PFSK-1 (cell line): Measurements from ENCODE around the gene SHTN1.

Source experiments
- FOXP2 ChIP-seq: optimal IDR thresholded peaks from 2 replicates; pipeline ENCODE3; 2011; ENCODE audit warnings: borderline replicate concordance, control low read depth, inconsistent platforms; ENCODE audit not compliant: insufficient read depth; ENCODE audit errors: extremely low read length, extremely low read depth
- POLR2AphosphoS5 ChIP-seq: IDR thresholded peaks from 2 replicates; pipeline ENCODE4 v1.6.1; 2012; ENCODE audit warnings: low read depth, mild to moderate bottlenecking, control low read depth, low read length, moderate library complexity
- SIN3A ChIP-seq: IDR thresholded peaks from 2 replicates; pipeline ENCODE4 v1.6.1; 2012; ENCODE audit warnings: mild to moderate bottlenecking, low read length, moderate library complexity, borderline replicate concordance; ENCODE audit not compliant: insufficient read depth
- TAF1 ChIP-seq: IDR thresholded peaks from 2 replicates; pipeline ENCODE4 v1.6.1; 2012; ENCODE audit warnings: low read length, control low read depth, borderline replicate concordance; ENCODE audit not compliant: insufficient read depth
- TF ChIP-seq, protein P1 (sequence below), 2 experiments: IDR thresholded peaks; 2 replicates each; pipeline versions ENCODE4 v1.6.1 to v1.8.0; 2011 to 2012; ENCODE audit warnings: low read depth in 2 of 2, low read length in 2 of 2, control low read depth in 1 of 2, inconsistent platforms in 1 of 2, mild to moderate bottlenecking in 1 of 2, moderate library complexity in 1 of 2; ENCODE audit not compliant: insufficient read depth in 1 of 2

Gene SHTN1

DNA sequence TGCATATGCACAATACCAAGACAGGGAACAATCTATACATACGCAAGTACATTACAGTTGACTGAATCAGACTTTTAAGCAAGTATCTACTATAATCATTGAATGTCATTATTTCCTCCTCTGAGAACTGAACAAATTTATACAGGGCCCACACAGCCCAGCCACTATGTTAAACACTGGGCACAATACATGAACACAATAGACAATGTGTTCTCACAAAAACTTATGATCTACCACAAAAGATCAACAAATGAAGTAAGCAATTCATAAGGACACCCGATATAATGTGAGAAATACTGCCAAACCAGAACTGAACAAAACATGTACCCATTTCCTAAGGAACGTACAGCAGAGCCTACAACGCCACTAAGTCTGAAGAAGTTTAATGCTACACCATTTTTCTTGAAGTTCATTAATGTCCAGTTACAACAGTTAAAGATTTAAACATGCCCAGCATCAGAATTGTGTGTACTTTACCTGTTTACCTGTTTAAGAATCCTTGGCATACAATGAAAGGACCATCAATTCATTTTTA is 31.5 kb downstream of the SHTN1 start:
- TF ChIP-seq TAF1, result no peak
- TF ChIP-seq POLR2AphosphoS5, result no peak
- TF ChIP-seq SIN3A, result no peak

DNA sequence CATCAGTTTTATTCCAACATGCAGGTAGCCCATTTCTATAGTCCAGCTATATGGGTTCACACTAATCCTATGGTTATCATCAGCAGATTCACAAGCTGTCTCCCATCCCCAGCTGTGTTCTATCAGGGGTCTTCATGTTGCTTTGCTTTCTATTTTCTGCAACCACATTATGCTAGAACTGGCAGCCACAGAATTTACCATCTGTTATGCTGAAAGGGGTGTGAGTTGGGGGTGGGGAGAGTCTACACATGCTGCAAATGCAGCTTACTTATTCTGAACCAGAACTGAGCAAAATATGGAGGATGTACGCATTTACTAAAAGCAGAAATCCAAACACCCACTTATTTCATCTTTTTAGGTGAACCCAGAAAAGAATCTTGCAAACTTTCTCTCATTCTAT is 32.9 kb downstream of the SHTN1 start:
- TF ChIP-seq SIN3A, result no peak

DNA sequence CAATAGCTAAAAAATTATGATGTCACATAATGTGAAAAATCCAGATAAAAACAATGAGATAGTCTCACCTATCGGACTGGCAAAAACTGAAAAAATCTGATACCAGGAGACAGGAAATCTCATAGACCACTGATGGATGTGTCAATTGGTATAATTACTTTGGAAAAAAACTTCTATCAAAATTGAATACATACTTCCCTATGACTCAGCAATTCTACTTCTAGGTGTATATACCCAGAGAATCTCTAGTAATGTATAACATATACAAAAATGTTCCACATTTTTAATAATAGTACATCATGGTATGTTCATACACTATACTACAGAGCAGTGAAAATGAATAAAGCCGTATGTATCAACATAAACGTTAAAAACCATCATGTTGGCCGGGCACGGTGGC is 34.9 kb downstream of the SHTN1 start:
- TF ChIP-seq, protein P1, sequence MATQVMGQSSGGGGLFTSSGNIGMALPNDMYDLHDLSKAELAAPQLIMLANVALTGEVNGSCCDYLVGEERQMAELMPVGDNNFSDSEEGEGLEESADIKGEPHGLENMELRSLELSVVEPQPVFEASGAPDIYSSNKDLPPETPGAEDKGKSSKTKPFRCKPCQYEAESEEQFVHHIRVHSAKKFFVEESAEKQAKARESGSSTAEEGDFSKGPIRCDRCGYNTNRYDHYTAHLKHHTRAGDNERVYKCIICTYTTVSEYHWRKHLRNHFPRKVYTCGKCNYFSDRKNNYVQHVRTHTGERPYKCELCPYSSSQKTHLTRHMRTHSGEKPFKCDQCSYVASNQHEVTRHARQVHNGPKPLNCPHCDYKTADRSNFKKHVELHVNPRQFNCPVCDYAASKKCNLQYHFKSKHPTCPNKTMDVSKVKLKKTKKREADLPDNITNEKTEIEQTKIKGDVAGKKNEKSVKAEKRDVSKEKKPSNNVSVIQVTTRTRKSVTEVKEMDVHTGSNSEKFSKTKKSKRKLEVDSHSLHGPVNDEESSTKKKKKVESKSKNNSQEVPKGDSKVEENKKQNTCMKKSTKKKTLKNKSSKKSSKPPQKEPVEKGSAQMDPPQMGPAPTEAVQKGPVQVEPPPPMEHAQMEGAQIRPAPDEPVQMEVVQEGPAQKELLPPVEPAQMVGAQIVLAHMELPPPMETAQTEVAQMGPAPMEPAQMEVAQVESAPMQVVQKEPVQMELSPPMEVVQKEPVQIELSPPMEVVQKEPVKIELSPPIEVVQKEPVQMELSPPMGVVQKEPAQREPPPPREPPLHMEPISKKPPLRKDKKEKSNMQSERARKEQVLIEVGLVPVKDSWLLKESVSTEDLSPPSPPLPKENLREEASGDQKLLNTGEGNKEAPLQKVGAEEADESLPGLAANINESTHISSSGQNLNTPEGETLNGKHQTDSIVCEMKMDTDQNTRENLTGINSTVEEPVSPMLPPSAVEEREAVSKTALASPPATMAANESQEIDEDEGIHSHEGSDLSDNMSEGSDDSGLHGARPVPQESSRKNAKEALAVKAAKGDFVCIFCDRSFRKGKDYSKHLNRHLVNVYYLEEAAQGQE (IDR thresholded peaks at IDR 0.05; ENCODE audit: insufficient read depth in 1 of 2, low read depth in 2 of 2, low read length in 2 of 2), result no peak
- no peak for TF ChIP-seq SIN3A
- TF ChIP-seq FOXP2, result no peak
- TF ChIP-seq POLR2AphosphoS5, result no peak
- no peak for TF ChIP-seq TAF1

DNA sequence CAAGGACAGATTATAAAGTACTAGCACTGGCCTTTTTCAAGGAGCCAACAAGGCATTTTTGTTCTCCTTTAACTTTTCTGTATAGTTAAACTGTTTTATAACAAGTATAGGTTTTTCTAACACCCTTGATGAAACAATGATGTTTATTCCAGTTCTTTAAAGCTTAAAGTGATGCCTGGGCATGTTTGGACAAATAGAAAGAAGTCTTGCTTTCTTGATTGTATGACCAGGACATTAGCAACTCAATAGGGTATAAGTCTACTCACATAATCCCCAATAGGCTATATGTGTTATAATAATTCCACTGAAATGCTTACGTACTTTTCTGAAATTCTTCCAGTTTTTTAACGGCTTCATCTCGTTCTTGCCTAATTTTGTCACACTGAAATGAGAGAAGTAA is 36.7 kb downstream of the SHTN1 start:
- TF ChIP-seq FOXP2, result no peak
- TF ChIP-seq TAF1, result no peak
- TF ChIP-seq SIN3A, result no peak
- TF ChIP-seq POLR2AphosphoS5, result no peak
- TF ChIP-seq, protein P1 (IDR thresholded peaks at IDR 0.05; ENCODE audit: insufficient read depth in 1 of 2, low read depth in 2 of 2, low read length in 2 of 2), result no peak

DNA sequence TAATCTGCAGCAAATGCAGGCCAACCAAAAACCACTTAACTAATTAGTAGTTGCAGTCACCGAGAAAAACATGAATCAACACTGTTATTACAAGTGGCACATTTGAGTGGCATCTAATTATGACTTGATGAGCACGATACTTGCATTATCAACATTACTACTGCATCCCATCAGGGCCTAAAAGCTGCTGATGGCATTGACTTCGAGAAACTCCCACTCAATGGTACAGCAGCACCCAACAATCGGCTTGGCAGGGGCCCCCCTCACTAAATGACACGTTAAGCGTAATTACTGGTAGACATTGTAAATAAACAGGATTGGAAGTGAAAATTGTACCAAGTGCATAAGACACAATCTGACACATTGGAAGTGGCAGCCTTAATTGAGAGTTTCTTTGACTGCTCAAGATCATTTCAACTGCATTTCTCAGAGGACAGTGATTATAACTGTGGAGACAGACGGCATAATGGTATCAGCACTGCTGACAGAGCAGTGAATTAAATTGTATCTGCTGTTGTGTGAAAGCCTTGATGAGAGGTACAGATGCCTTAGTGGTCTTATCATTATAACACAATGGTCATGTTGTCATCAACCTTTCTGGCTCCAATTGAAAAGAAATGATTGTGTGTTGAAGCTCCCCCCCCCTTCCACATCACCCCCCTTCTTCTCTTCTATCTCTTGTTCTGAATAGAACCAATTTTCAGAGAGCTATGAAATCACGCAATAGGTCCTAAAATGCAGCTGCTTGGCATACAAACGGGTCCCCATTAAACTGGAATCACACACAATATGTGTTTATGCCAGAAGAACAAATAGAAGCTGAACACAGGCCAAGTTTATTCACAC is 43.4 kb downstream of the SHTN1 start:
- TF ChIP-seq SIN3A, result no peak
- no peak for TF ChIP-seq POLR2AphosphoS5
- TF ChIP-seq, protein P1 (IDR thresholded peaks at IDR 0.05; ENCODE audit: insufficient read depth in 1 of 2, low read depth in 2 of 2, low read length in 2 of 2), result no peak
- no peak for TF ChIP-seq FOXP2
- no peak for TF ChIP-seq TAF1

DNA sequence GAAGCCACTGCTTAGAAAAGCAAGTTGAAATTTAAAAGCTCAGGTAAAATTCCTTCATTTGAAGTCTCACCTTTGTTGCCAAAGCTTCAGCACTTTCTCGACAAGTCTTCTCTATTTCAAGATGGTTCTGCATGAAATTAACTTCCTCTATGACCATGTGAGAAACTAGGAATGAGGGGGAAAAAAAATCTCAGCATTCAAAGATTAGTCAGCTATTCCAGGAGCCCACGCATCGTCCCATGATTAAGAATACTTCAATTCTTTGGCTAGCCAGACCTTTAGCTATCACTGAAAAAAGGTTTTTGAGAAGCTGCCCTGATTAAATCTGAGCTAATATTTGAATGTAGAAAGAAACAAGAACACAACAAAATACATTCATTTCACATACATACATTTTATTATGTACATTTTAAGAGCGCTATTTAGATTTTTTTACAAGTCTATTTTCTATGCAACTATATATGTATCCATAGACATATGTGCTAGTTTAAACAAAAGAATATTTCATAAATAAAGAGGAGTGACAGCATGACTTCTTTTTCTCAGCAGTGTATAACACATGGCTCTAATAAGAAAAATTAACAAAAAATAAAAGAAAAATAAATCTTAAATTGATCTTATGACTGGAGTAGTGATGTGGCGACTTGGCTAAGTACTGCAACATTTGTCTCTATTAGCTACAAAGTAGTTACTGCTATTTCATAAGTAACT is 44.8 kb downstream of the SHTN1 start:
- TF ChIP-seq TAF1 (no peak), SIN3A (no peak), FOXP2 (no peak), POLR2AphosphoS5 (no peak)
- TF ChIP-seq, protein P1 (IDR thresholded peaks at IDR 0.05; ENCODE audit: insufficient read depth in 1 of 2, low read depth in 2 of 2, low read length in 2 of 2), result no peak
